Aorta (tissue), 5 donors: ENCODE measurements around the gene TEX48. TPM values are rescaled to one million over a fixed set of nuclear protein-coding genes. Genes with fewer than 3 reads are reported as not detected.

Experiments
- ATAC-seq: fragments of 200-7000 bp; cut with Tn5 transposase; one replicate; pipeline ENCODE4 v1.9.1; 2022; ENCODE audit warnings: moderate library complexity; ENCODE audit not compliant: low FRiP score
- DNase-seq, 2 donors: peaks; one replicate each; pipeline ENCODE4 v3.0.0-alpha.2; 2020
- H3K27ac ChIP-seq, 2 donors: one replicate each; pipeline ENCODE4 v1.5.1; 2013; ENCODE audit warnings: low read length in 2 of 2, mild to moderate bottlenecking in 2 of 2, moderate library complexity in 2 of 2, control low read depth in 1 of 2, inconsistent platforms in 1 of 2, low read depth in 1 of 2
- H3K27me3 ChIP-seq, 2 donors: one replicate each; pipeline ENCODE4 v1.6.1; 2013; ENCODE audit warnings: control low read depth in 1 of 2, low read length in 1 of 2, mild to moderate bottlenecking in 1 of 2, moderate library complexity in 1 of 2; ENCODE audit not compliant: insufficient read depth in 2 of 2, control insufficient read depth in 1 of 2
- H3K36me3 ChIP-seq, 2 donors: one replicate each; pipeline ENCODE4 v1.6.1; 2013; ENCODE audit warnings: control low read depth in 1 of 2, low read length in 1 of 2, mild to moderate bottlenecking in 1 of 2; ENCODE audit not compliant: insufficient read depth in 2 of 2, control insufficient read depth in 1 of 2
- H3K4me1 ChIP-seq, 2 donors: one replicate each; pipeline ENCODE4 v1.6.1; 2013; ENCODE audit warnings: low read length in 2 of 2, control low read depth in 1 of 2, mild to moderate bottlenecking in 1 of 2, moderate library complexity in 1 of 2; ENCODE audit not compliant: insufficient read depth in 2 of 2, control insufficient read depth in 1 of 2
- H3K4me3 ChIP-seq, 2 donors: one replicate each; pipeline ENCODE4 v1.5.1; 2013; ENCODE audit warnings: low read length in 2 of 2, control low read depth in 1 of 2, mild to moderate bottlenecking in 1 of 2
- H3K9me3 ChIP-seq: one replicate; pipeline ENCODE4 v1.6.1; 2013; ENCODE audit warnings: mild to moderate bottlenecking, low read length; ENCODE audit not compliant: control insufficient read depth
- WGBS, 2 donors: extraction: QIAGEN DNeasy Blood & Tissue Kit; methylation state at CpG; one replicate each; pipeline ENCODE4 v1.1.7; 2013; 5-methylcytosine and 5-hydroxymethylcytosine counted together
- intact Hi-C, 2 donors: fragments of 100-400 bp; cut with DNase I; formaldehyde crosslinking; loops; one replicate each; pipeline versions ENCODE4 v1.14.2 to v1.15.0; 2022
- polyA plus RNA-seq, 2 donors: library from polyadenylated mRNA; stranded (reverse); fragments of 200-250 nt; gene quantifications; one replicate each; pipeline ENCODE4 v1.2.3, GENCODE V29; 2013
- total RNA-seq, 2 donors: library from RNA; stranded (reverse); fragmentation: NEBNext Ultra II Directional; extraction: Animal tissue kit (Norgen Biotek cat#: 25700); gene quantifications; one replicate each; pipeline ENCODE4 v1.2.1, GENCODE V29; 2021
- donor health status: healthy with polysubstance abuse.
- donor health status: Bipolar disorder and iron deficiency.
- donor health status: DM: no; HTN: no; CAD: no.
- donor health status: DM: no; HTN: no; CAD: no.
- donor health status: DM: yes; HTN: yes; CAD: no.

TEX48 gene
- total and polyA plus RNA-seq, 4 donors, result not detected

- no peak overlapping the region for H3K27ac ChIP-seq
- no peaks in the 10 kb centered on the region for H3K9me3 ChIP-seq
- H3K4me1 ChIP-seq, result no peaks in the 10 kb centered on the region
- intact Hi-C loops, result no loop called here
- DNase-seq (peak; percentile 87 to 88), ATAC-seq (peak; percentile 47)
- no peak overlapping the region for H3K4me3 ChIP-seq
- no peaks in the 10 kb centered on the region for H3K27me3 ChIP-seq
- 18 to 20% methylated on average over 4 of the region's 4 CpGs for WGBS, 2 donors
- H3K36me3 ChIP-seq, result no peaks in the 10 kb centered on the region
These were observed 65.1 kb downstream of the TEX48 start for GRCh38 chr9:114616684-114617520.

Other genes starting within 250 kb of the TEX48 start
- 1 to 10 TPM; 3.8 to 4.0 TPM for gene WHRN, start 176.7 kb downstream of the TEX48 start, total RNA-seq
- 1 to 10 TPM; 1.5 to 3.4 TPM for gene WHRN, start 176.7 kb downstream of the TEX48 start, polyA plus RNA-seq
- 10 to 100 TPM; 55.8 to 65.4 TPM for gene ATP6V1G1, start 94.4 kb downstream of the TEX48 start, total RNA-seq
- gene ATP6V1G1, start 94.4 kb downstream of the TEX48 start, polyA plus RNA-seq, result 100 to 1,000 TPM; 102 to 166 TPM
- 1 to 10 TPM; 9.1 to 9.8 TPM for gene TMEM268, start 70.9 kb downstream of the TEX48 start, total RNA-seq
- 1 to 10 TPM; 2.7 to 5.4 TPM for gene TMEM268, start 70.9 kb downstream of the TEX48 start, polyA plus RNA-seq
- not detected for gene TEX53, start 24.4 kb downstream of the TEX48 start, total RNA-seq
- gene TEX53, start 24.4 kb downstream of the TEX48 start, polyA plus RNA-seq, result not detected
- under 1 TPM; 0.29 to 0.81 TPM for gene TNFSF15, start 123.8 kb upstream of the TEX48 start, total RNA-seq
- gene TNFSF15, start 123.8 kb upstream of the TEX48 start, polyA plus RNA-seq, result under 1 TPM; 0.03 to 0.38 TPM
- gene TNFSF8, start 248.4 kb upstream of the TEX48 start, total RNA-seq, result 1 to 10 TPM; 3.7 to 5.8 TPM
- 1 to 10 TPM in 1 of 2 donors, under 1 TPM in 1; 0.54 to 2.3 TPM for gene TNFSF8, start 248.4 kb upstream of the TEX48 start, polyA plus RNA-seq